GM12878 (cell line): ENCODE data around the gene PPP1R26. TPM values are rescaled to one million over a fixed set of nuclear protein-coding genes. Genes with fewer than 3 reads are reported as not detected.

ENCODE experiments used
- ATAC-seq: fragments of 200-7000 bp; cut with Tn5 transposase; 3 replicates; pipeline ENCODE4 v1.9.1; 2020; ENCODE audit warnings: mild to moderate bottlenecking, moderate library complexity
- BruUV-seq: library from RNA; stranded (reverse); fragments of 400-500 nt; replicated peaks from 2 replicates; lab custom pipeline; 2021; lab: Mats Ljungman, UMichigan
- CTCF ChIA-PET: fragments of 300-600 bp; sonication (Branson Sonifier 250); formaldehyde crosslinking; extraction: SDS; loops from one replicate; lab custom pipeline; 2021; ENCODE audit warnings: inconsistent platforms; lab: Yijun Ruan, JAX
- POLR2A ChIA-PET: fragments of 350-600 bp; formaldehyde crosslinking; extraction: SDS; loops from one replicate; lab custom pipeline; 2021; ENCODE audit warnings: inconsistent platforms; lab: Charles Lee
- RAD21 ChIA-PET: fragments of 300-600 bp; sonication (Branson Sonifier 250); formaldehyde crosslinking; loops from one replicate; lab custom pipeline; 2023; ENCODE audit warnings: antibody characterized with exemption; ENCODE audit not compliant: unreplicated experiment; lab: Charles Lee
- SMC1A ChIA-PET: fragments of 300-600 bp; sonication (Branson Sonifier 250); formaldehyde crosslinking; loops from one replicate; lab custom pipeline; 2023; ENCODE audit not compliant: unreplicated experiment, uncharacterized antibody; lab: Charles Lee
- DNase-seq: peaks from one replicate; pipeline ENCODE4 v3.0.0-alpha.2; 2011; ENCODE audit warnings: low read depth, low spot score
- FAIRE-seq: peaks from 3 replicates; lab custom pipeline; 2011; peaks lifted over from hg19 to GRCh38; lab: Jason Lieb, UNC
- H2AFZ ChIP-seq: 2 replicates; pipeline ENCODE4 v1.6.0; 2011; ENCODE audit warnings: low read depth, low read length, control low read depth; ENCODE audit not compliant: control insufficient read depth
- H3K27ac ChIP-seq: 2 replicates; pipeline ENCODE4 v1.5.1; 2011; ENCODE audit warnings: control low read depth; ENCODE audit not compliant: control insufficient read depth, insufficient read depth
- H3K27me3 ChIP-seq, 2 experiments: replicated peaks in 1 of 2; 2 replicates each; pipeline versions ENCODE4 v1.6.0 to v1.6.1; 2011; ENCODE audit warnings: low read length in 1 of 2; ENCODE audit not compliant: control insufficient read depth in 2 of 2, insufficient read depth in 2 of 2
- H3K36me3 ChIP-seq, 2 experiments: 2 replicates each; pipeline ENCODE4 v1.5.1; 2011; ENCODE audit warnings: low read length in 1 of 2; ENCODE audit not compliant: control insufficient read depth in 2 of 2, insufficient read depth in 2 of 2
- H3K4me1 ChIP-seq: 2 replicates; pipeline ENCODE4 v1.6.1; 2011; ENCODE audit warnings: mild to moderate bottlenecking, low read length, moderate library complexity, mixed read lengths; ENCODE audit not compliant: control insufficient read depth, insufficient read depth
- H3K4me2 ChIP-seq: 2 replicates; pipeline ENCODE4 v1.6.0; 2011; ENCODE audit warnings: control low read depth; ENCODE audit not compliant: control insufficient read depth, insufficient read depth
- H3K4me3 ChIP-seq: fragments of 200-600 bp; sonication (generic); 2 replicates; pipeline ENCODE4 v1.5.1; 2016
- H3K79me2 ChIP-seq: 2 replicates; pipeline ENCODE4 v1.6.0; 2011; ENCODE audit warnings: low read length; ENCODE audit not compliant: control insufficient read depth, insufficient read depth
- H3K9ac ChIP-seq: 2 replicates; pipeline ENCODE4 v1.8.0; 2011; ENCODE audit warnings: low read length, control low read depth, mixed read lengths; ENCODE audit not compliant: control insufficient read depth, insufficient read depth
- H3K9me3 ChIP-seq: replicated peaks from 3 replicates; pipeline ENCODE4 v1.5.1; 2011; ENCODE audit warnings: mild to moderate bottlenecking, low read length; ENCODE audit not compliant: control insufficient read depth, insufficient read depth
- H4K20me1 ChIP-seq: 2 replicates; pipeline ENCODE4 v1.6.0; 2011; ENCODE audit not compliant: control insufficient read depth, insufficient read depth
- BRCA1 ChIP-seq: IDR thresholded peaks from 2 replicates; pipeline ENCODE4 v1.6.1; 2011; ENCODE audit warnings: low read depth, low read length, improper control_type of control experiment
- CBX3 ChIP-seq: fragments of 200-600 bp; sonication (generic); IDR thresholded peaks from 2 replicates; pipeline ENCODE4 v1.6.1; 2016; ENCODE audit warnings: low read depth, borderline replicate concordance
- E2F4 ChIP-seq: IDR thresholded peaks from 2 replicates; pipeline ENCODE4 v1.6.1; 2012; ENCODE audit warnings: low read depth, low read length, improper control_type of control experiment
- JUNB ChIP-seq: IDR thresholded peaks from 2 replicates; pipeline ENCODE4 v1.6.1; 2016; ENCODE audit warnings: antibody characterized with exemption, mild to moderate bottlenecking
- SMARCA5 ChIP-seq: fragments of 450-650 bp; IDR thresholded peaks from 2 replicates; pipeline ENCODE4 v1.6.1; 2017; ENCODE audit warnings: mild to moderate bottlenecking
- SMC3 ChIP-seq: IDR thresholded peaks from 2 replicates; pipeline ENCODE4 v1.6.1; 2011; ENCODE audit warnings: low read length, improper control_type of control experiment, borderline replicate concordance
- SUZ12 ChIP-seq: fragments of 200-600 bp; sonication (generic); IDR thresholded peaks from one replicate; pipeline ENCODE4 v1.6.1; 2018; ENCODE audit warnings: antibody characterized with exemption, mild to moderate bottlenecking; ENCODE audit not compliant: unreplicated experiment
- ZNF384 ChIP-seq: IDR thresholded peaks from 2 replicates; pipeline ENCODE4 v1.6.1; 2012; ENCODE audit warnings: low read depth, mild to moderate bottlenecking, low read length, improper control_type of control experiment, borderline replicate concordance
- WGBS: methylation state at CpG from one replicate; pipeline ENCODE4 v1.1.6; 2016; ENCODE audit warnings: low lambda C conversion rate; ENCODE audit not compliant: insufficient replicate concordance, insufficient coverage; ENCODE audit errors: missing lambda C conversion rate; 5-methylcytosine and 5-hydroxymethylcytosine counted together
- in situ Hi-C: fragments of 300-500 bp; cut with MboI; formaldehyde crosslinking; loops from 9 replicates; pipeline ENCODE4 v1.14.3; 2018; ENCODE audit warnings: mixed read lengths
- intact Hi-C: fragments of 100-400 bp; cut with micrococcal nuclease; formaldehyde crosslinking; loops from one replicate; pipeline ENCODE4 v1.14.2; 2022; ENCODE audit not compliant: unreplicated experiment
- polyA plus RNA-seq, 11 experiments: library from polyadenylated mRNA; depleted of rRNA in 4 of 11; unstranded in 6 of 11; stranded (reverse) in 5 of 11; fragments of >200 nt; fragmentation: Nextera tagmentation in 4 of 11; fragmentation: Illumina TruSeq in 1 of 11; extraction: Ambion mirVana in 4 of 11; extraction: Trizol in 1 of 11; gene quantifications; 1 replicate in 1 of 11; 2 replicates in 10 of 11; pipeline versions ENCODE4 v1.2.1 to v1.2.3, GENCODE V29; 2011 to 2016; ENCODE audit warnings: inconsistent platforms in 2 of 11, missing spikeins in 2 of 11, low read depth in 1 of 11
- total RNA-seq, 4 experiments: library from RNA; depleted of rRNA in 3 of 4; stranded (reverse); fragments of >200 nt in 3 of 4; fragmentation: Illumina TruSeq in 1 of 4; extraction: Trizol in 1 of 4; gene quantifications; 2 replicates each; pipeline versions ENCODE4 v1.2.1 to v1.2.3, GENCODE V29; 2013 to 2021

Gene PPP1R26
- total and polyA plus RNA-seq, 10 of the 15 experiments (the other 5 are each of a cell fraction or from before 2014, with no cell fraction given), result 0.02 to 1.9 (median 0.18) TPM

DNA sequence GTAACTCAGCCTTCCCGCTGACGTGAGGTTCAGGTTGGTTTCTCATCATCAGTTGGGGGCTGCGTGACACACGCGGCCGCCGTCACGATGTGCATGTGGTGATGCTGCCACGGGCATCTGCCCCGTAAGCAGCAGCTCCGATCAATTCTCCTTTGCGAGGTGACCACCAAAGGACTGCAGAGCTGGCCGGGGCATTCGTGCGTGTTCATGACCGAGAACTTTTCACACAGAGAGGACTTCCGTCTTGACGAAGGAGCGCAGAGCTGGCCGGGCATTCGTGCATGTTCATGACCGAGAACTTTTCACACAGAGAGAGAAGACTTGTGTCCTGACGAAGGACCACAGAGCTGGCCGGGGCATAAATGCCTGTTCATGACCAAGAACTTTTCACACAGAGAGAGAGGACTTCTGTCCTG is 37.8 kb downstream of the PPP1R26 start:
- no TSS peak for BruUV-seq
- SMC1A ChIA-PET, result no interaction called here
- WGBS, result 70% methylated on average over 24 of the region's 24 CpGs
- H2AFZ ChIP-seq, result no peak overlapping the region
- in situ Hi-C loops, result no loop called here
- intact Hi-C loops, result no loop called here
- no peak for FAIRE-seq
- POLR2A ChIA-PET, result no interaction called here
- no peak overlapping the region for H3K9ac ChIP-seq
- H3K4me2 ChIP-seq, result no peak overlapping the region
- no peak overlapping the region for H3K27ac ChIP-seq
- no peak for DNase-seq
- CTCF ChIA-PET, result no interaction called here
- H3K79me2 ChIP-seq, result no peaks in the 10 kb centered on the region
- no peaks in the 10 kb centered on the region for H3K4me1 ChIP-seq
- ATAC-seq, result no peak
- no peaks in the 10 kb centered on the region for H3K36me3 ChIP-seq
- RAD21 ChIA-PET, result no interaction called here
- no peak overlapping the region for H3K4me3 ChIP-seq
- no peaks in the 10 kb centered on the region for H3K9me3 ChIP-seq
- no peaks in the 10 kb centered on the region; a peak in 1 of 4 replicates for H3K27me3 ChIP-seq
- H4K20me1 ChIP-seq, result no peaks in the 10 kb centered on the region
- no peak for TF ChIP-seq CBX3
- TF ChIP-seq JUNB, result no peak
- no peak for TF ChIP-seq E2F4
- no peak for TF ChIP-seq BRCA1
- no peak for TF ChIP-seq SMARCA5
- TF ChIP-seq SUZ12, result no peak
- no peak for TF ChIP-seq ZNF384
- no peak for TF ChIP-seq SMC3
